ENCODE results near the gene AGBL5. TPM values are rescaled to one million over a fixed set of nuclear protein-coding genes. Genes with fewer than 3 reads are reported as not detected.

Gene AGBL5
- total and polyA plus RNA-seq, 2 of the 13 experiments (the other 11 are each of a cell fraction or from before 2014, with no cell fraction given), result 55.9 to 73.3 TPM

DNA sequence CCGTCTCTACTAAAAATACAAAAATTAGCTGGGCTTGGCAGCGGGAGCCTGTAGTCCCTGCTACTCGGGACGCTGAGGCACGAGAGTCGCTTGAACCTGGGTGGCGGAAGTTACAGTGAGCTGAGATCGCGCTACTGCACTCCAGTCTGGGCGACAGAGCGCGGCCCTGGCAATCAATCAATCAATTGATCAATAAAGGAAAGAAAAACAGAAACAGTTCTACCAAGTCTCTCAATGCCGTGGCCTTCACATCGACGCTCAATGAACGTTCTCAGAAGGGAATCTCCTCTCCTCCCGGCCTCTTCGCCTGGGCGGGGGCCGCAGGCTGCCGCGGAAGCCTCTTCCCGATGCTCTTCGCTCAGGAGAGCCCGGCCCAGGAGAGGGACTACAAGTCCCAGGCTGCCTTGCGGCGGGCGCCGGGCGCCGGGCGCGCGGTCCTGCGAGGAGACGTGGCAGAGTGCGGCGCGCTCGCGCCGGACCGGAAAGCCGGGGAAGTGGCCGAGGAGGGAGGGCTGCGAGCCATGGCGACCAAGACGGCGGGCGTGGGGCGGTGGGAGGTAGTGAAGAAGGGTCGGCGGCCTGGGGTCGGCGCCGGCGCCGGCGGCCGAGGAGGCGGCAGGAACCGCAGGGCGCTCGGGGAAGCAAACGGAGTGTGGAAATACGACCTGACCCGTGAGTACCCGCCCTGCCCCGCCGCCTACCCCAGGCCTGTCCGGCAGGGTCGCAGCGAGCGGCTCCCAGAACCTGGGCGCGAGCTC is 18.8 kb upstream of the AGBL5 start, which contains the start of gene TMEM214 (continued):
- TF ChIP-seq, protein P1, sequence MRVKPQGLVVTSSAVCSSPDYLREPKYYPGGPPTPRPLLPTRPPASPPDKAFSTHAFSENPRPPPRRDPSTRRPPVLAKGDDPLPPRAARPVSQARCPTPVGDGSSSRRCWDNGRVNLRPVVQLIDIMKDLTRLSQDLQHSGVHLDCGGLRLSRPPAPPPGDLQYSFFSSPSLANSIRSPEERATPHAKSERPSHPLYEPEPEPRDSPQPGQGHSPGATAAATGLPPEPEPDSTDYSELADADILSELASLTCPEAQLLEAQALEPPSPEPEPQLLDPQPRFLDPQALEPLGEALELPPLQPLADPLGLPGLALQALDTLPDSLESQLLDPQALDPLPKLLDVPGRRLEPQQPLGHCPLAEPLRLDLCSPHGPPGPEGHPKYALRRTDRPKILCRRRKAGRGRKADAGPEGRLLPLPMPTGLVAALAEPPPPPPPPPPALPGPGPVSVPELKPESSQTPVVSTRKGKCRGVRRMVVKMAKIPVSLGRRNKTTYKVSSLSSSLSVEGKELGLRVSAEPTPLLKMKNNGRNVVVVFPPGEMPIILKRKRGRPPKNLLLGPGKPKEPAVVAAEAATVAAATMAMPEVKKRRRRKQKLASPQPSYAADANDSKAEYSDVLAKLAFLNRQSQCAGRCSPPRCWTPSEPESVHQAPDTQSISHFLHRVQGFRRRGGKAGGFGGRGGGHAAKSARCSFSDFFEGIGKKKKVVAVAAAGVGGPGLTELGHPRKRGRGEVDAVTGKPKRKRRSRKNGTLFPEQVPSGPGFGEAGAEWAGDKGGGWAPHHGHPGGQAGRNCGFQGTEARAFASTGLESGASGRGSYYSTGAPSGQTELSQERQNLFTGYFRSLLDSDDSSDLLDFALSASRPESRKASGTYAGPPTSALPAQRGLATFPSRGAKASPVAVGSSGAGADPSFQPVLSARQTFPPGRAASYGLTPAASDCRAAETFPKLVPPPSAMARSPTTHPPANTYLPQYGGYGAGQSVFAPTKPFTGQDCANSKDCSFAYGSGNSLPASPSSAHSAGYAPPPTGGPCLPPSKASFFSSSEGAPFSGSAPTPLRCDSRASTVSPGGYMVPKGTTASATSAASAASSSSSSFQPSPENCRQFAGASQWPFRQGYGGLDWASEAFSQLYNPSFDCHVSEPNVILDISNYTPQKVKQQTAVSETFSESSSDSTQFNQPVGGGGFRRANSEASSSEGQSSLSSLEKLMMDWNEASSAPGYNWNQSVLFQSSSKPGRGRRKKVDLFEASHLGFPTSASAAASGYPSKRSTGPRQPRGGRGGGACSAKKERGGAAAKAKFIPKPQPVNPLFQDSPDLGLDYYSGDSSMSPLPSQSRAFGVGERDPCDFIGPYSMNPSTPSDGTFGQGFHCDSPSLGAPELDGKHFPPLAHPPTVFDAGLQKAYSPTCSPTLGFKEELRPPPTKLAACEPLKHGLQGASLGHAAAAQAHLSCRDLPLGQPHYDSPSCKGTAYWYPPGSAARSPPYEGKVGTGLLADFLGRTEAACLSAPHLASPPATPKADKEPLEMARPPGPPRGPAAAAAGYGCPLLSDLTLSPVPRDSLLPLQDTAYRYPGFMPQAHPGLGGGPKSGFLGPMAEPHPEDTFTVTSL (CRISPR knock-in tag; IDR thresholded peaks at IDR 0.05; ENCODE audit: borderline replicate concordance), result no peak
- TF ChIP-seq MTA1 (CRISPR knock-in tag; IDR thresholded peaks at IDR 0.05; ENCODE audit: borderline replicate concordance) (peak; percentile 66; the same call in 1 of the 2 replicates), RARA (CRISPR knock-in tag; IDR thresholded peaks at IDR 0.05) (no peak; the same call in 1 of the 2 replicates), ATF7-NPFF (CRISPR knock-in tag; IDR thresholded peaks at IDR 0.05; ENCODE audit: low read depth) (peak; percentile 90), MTF2 (CRISPR knock-in tag; IDR thresholded peaks at IDR 0.05; ENCODE audit: borderline replicate concordance) (peak; percentile 64; the same call in 1 of the 2 replicates), NCOA1 (CRISPR knock-in tag; IDR thresholded peaks at IDR 0.05) (no peak), ZNF136 (CRISPR knock-in tag; IDR thresholded peaks at IDR 0.05; ENCODE audit: low read depth) (peak; percentile 74; the same call in 1 of the 2 replicates), ZZZ3 (CRISPR knock-in tag; IDR thresholded peaks at IDR 0.05; ENCODE audit: borderline replicate concordance) (peak; percentile 62), ZSCAN31 (CRISPR knock-in tag; IDR thresholded peaks at IDR 0.05; ENCODE audit: low read depth) (peak; percentile 69), ZNF772 (CRISPR knock-in tag; IDR thresholded peaks at IDR 0.05) (peak; percentile 79; the same call in 1 of the 2 replicates)
- TF ChIP-seq, protein P2, sequence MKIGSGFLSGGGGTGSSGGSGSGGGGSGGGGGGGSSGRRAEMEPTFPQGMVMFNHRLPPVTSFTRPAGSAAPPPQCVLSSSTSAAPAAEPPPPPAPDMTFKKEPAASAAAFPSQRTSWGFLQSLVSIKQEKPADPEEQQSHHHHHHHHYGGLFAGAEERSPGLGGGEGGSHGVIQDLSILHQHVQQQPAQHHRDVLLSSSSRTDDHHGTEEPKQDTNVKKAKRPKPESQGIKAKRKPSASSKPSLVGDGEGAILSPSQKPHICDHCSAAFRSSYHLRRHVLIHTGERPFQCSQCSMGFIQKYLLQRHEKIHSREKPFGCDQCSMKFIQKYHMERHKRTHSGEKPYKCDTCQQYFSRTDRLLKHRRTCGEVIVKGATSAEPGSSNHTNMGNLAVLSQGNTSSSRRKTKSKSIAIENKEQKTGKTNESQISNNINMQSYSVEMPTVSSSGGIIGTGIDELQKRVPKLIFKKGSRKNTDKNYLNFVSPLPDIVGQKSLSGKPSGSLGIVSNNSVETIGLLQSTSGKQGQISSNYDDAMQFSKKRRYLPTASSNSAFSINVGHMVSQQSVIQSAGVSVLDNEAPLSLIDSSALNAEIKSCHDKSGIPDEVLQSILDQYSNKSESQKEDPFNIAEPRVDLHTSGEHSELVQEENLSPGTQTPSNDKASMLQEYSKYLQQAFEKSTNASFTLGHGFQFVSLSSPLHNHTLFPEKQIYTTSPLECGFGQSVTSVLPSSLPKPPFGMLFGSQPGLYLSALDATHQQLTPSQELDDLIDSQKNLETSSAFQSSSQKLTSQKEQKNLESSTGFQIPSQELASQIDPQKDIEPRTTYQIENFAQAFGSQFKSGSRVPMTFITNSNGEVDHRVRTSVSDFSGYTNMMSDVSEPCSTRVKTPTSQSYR (CRISPR knock-in tag; IDR thresholded peaks at IDR 0.05; ENCODE audit: borderline replicate concordance), result peak; percentile 39; the same call in 1 of the 2 replicates
- TF ChIP-seq, protein P3, sequence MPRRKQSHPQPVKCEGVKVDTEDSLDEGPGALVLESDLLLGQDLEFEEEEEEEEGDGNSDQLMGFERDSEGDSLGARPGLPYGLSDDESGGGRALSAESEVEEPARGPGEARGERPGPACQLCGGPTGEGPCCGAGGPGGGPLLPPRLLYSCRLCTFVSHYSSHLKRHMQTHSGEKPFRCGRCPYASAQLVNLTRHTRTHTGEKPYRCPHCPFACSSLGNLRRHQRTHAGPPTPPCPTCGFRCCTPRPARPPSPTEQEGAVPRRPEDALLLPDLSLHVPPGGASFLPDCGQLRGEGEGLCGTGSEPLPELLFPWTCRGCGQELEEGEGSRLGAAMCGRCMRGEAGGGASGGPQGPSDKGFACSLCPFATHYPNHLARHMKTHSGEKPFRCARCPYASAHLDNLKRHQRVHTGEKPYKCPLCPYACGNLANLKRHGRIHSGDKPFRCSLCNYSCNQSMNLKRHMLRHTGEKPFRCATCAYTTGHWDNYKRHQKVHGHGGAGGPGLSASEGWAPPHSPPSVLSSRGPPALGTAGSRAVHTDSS (CRISPR knock-in tag; conservative IDR thresholded peaks at IDR 0.05), result peak; percentile 74; the same call in 1 of the 2 replicates
- TF ChIP-seq, protein P4, sequence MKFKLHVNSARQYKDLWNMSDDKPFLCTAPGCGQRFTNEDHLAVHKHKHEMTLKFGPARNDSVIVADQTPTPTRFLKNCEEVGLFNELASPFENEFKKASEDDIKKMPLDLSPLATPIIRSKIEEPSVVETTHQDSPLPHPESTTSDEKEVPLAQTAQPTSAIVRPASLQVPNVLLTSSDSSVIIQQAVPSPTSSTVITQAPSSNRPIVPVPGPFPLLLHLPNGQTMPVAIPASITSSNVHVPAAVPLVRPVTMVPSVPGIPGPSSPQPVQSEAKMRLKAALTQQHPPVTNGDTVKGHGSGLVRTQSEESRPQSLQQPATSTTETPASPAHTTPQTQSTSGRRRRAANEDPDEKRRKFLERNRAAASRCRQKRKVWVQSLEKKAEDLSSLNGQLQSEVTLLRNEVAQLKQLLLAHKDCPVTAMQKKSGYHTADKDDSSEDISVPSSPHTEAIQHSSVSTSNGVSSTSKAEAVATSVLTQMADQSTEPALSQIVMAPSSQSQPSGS (CRISPR knock-in tag; IDR thresholded peaks at IDR 0.05), result peak; percentile 60; the same call in 1 of the 2 replicates

All from HepG2 (cell line).